SK-N-MC (cell line): Measurements from ENCODE around the gene KCNJ6.

Source experiments
- EZH2 ChIP-seq: fragments of 200-600 bp; sonication (generic); IDR thresholded peaks from one replicate; pipeline ENCODE4 v1.6.1; 2017; ENCODE audit warnings: antibody characterized with exemption
- POLR2AphosphoS5 ChIP-seq: IDR thresholded peaks from 2 replicates; pipeline ENCODE4 v1.6.1; 2012; ENCODE audit warnings: mild to moderate bottlenecking, low read depth, low read length, borderline replicate concordance

GRCh38 chr21:37799211-37800056, 116.8 kb downstream of the KCNJ6 start:
- TF ChIP-seq EZH2 (no peak), POLR2AphosphoS5 (no peak)
